Ishikawa (cell line): ENCODE results near the gene TBC1D4.

Source experiments
- CEBPB ChIP-seq: IDR thresholded peaks from 2 replicates; pipeline ENCODE4 v1.6.1; 2012
- CREB1 ChIP-seq: IDR thresholded peaks from 2 replicates; pipeline ENCODE4 v1.6.1; 2012; ENCODE audit warnings: low read depth
- EGR1 ChIP-seq: IDR thresholded peaks from 2 replicates; pipeline ENCODE4 v1.6.1; 2012
- EP300 ChIP-seq: IDR thresholded peaks from 2 replicates; pipeline ENCODE4 v1.6.1; 2012; ENCODE audit warnings: borderline replicate concordance
- FOXM1 ChIP-seq: IDR thresholded peaks from 2 replicates; pipeline ENCODE4 v1.6.1; 2012; ENCODE audit warnings: low read depth, borderline replicate concordance
- MAX ChIP-seq: IDR thresholded peaks from 2 replicates; pipeline ENCODE4 v1.6.1; 2012
- NFIC ChIP-seq: IDR thresholded peaks from 2 replicates; pipeline ENCODE4 v1.6.1; 2012
- RAD21 ChIP-seq: IDR thresholded peaks from 2 replicates; pipeline ENCODE4 v1.6.1; 2012; ENCODE audit warnings: low read depth
- REST ChIP-seq: IDR thresholded peaks from 2 replicates; pipeline ENCODE4 v1.6.1; 2012; ENCODE audit warnings: low read depth, mild to moderate bottlenecking
- TAF1 ChIP-seq: IDR thresholded peaks from 2 replicates; pipeline ENCODE4 v1.6.1; 2012; ENCODE audit warnings: low read depth, mild to moderate bottlenecking
- TCF12 ChIP-seq: IDR thresholded peaks from 2 replicates; pipeline ENCODE4 v1.6.1; 2012; ENCODE audit warnings: low read depth
- TEAD4 ChIP-seq: IDR thresholded peaks from 2 replicates; pipeline ENCODE4 v1.6.1; 2012
- USF1 ChIP-seq: IDR thresholded peaks from 2 replicates; pipeline ENCODE4 v1.6.1; 2012
- YY1 ChIP-seq: IDR thresholded peaks from 2 replicates; pipeline ENCODE4 v1.6.1; 2012; ENCODE audit warnings: low read depth
- ZBTB7A ChIP-seq: IDR thresholded peaks from 2 replicates; pipeline ENCODE4 v1.6.1; 2012; ENCODE audit warnings: low read depth

TBC1D4 gene

GRCh38 chr13:75326173-75327134 lies 155.5 kb downstream of the TBC1D4 start:
- TF ChIP-seq NFIC: no peak
- TF ChIP-seq USF1: no peak
- no peak for TF ChIP-seq RAD21
- no peak for TF ChIP-seq CEBPB
- 0 out of 2 replicates have a peak, but pooled peaks have one; percentile 22 for TF ChIP-seq TEAD4
- no peak for TF ChIP-seq REST
- TF ChIP-seq CREB1: no peak
- TF ChIP-seq ZBTB7A: no peak
- TF ChIP-seq YY1: no peak

- TF ChIP-seq EP300: no peak
- TF ChIP-seq MAX: no peak
- TF ChIP-seq YY1: no peak
Measured at GRCh38 chr13:75325711-75326110, 156.3 kb downstream of the TBC1D4 start.

DNA sequence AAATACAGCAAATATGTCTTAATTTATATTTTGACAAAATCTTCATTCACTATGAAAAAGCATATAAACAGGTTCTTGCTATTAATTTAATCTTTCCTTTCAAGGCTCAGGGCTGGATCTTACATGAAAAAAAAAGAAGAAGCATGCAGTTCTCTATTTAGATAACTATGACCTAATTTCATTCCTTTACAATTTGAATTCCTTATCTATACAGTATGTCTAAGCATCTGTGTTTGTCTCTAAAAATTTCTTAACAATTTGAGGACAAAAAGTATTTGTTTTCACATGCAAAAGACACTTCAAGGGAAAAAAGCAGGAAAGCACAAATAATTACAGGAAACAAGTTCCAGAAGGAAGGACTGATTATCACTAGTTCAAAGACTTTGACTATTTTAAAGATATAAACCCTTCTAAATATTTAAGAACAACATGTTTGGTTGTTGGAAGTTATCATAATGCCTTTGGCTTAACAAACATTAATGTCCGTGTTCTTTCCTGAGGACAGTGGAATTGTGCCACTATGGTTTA lies 157.5 kb downstream of the TBC1D4 start:
- TF ChIP-seq REST (no peak), YY1 (no peak), CREB1 (no peak), TAF1 (no peak), RAD21 (no peak), ZBTB7A (no peak), NFIC (no peak), TEAD4 (no peak), EGR1 (no peak), TCF12 (no peak)

GRCh38 chr13:75321084-75321483 lies 160.9 kb downstream of the TBC1D4 start:
- TF ChIP-seq EP300: no peak
- TF ChIP-seq TEAD4: no peak
- TF ChIP-seq TCF12: no peak
- TF ChIP-seq USF1: no peak
- no peak for TF ChIP-seq CEBPB
- no peak for TF ChIP-seq CREB1
- no peak for TF ChIP-seq ZBTB7A
- TF ChIP-seq MAX: no peak
- no peak for TF ChIP-seq NFIC

DNA sequence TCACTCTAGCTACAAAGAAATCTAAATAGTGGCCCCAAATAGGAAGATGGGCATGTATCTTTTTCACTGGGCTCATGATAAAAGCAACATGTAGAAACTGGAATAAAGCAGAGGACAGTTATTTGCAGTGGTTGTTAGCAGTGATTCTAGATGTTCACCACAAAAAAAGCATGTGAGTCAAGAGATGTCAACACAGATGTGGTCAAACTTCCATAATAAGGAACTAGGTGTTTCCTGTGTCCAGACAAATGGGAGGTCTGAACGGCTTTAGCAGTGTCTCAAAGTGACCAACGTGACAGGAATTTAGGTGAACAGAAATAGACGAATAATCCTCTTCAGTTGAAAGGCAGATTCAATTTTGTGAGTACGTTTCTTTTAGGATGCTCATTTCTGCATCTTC lies 162.7 kb downstream of the TBC1D4 start:
- no peak for TF ChIP-seq CEBPB
- no peak for TF ChIP-seq EGR1
- TF ChIP-seq CREB1: no peak
- TF ChIP-seq NFIC: no peak
- no peak for TF ChIP-seq MAX
- TF ChIP-seq ZBTB7A: no peak
- TF ChIP-seq TCF12: no peak
- no peak for TF ChIP-seq RAD21
- TF ChIP-seq TAF1: no peak
- no peak for TF ChIP-seq TEAD4
- no peak for TF ChIP-seq EP300
- TF ChIP-seq FOXM1: no peak
- TF ChIP-seq REST: no peak
- TF ChIP-seq USF1: no peak
- no peak for TF ChIP-seq YY1
